B cell (primary cell): Measurements from ENCODE around the gene CARD8. TPM values are rescaled to one million over a fixed set of nuclear protein-coding genes. Genes with fewer than 3 reads are reported as not detected.

Experiments used
- ATAC-seq: fragments of 200-7000 bp; cut with Tn5 transposase; one replicate; pipeline ENCODE4 v1.10.0; 2021; ENCODE audit warnings: low read depth, mild to moderate bottlenecking, moderate number of reproducible peaks, moderate library complexity
- CTCF ChIA-PET: fragments of 350-600 bp; sonication (Branson Sonifier 250); formaldehyde crosslinking; loops from one replicate; lab custom pipeline; 2021; ENCODE audit warnings: antibody characterized with exemption, inconsistent platforms; lab: Charles Lee
- POLR2A ChIA-PET: fragments of 350-600 bp; sonication (Branson Sonifier 250); formaldehyde crosslinking; loops from one replicate; lab custom pipeline; 2021; ENCODE audit warnings: antibody characterized with exemption; lab: Charles Lee
- DNase-seq: peaks from one replicate; pipeline ENCODE4 v3.0.0; 2013
- H2AFZ ChIP-seq: 2 replicates; pipeline ENCODE4 v1.6.1; 2012; ENCODE audit warnings: mild to moderate bottlenecking, low read depth, low read length; ENCODE audit not compliant: insufficient read depth, poor library complexity, severe bottlenecking
- H3K27ac ChIP-seq, 2 donors: 1 replicate in 1 of 2; 2 replicates in 1 of 2; pipeline ENCODE4 v1.5.1; 2012 to 2013; ENCODE audit warnings: low read length in 2 of 2, mild to moderate bottlenecking in 2 of 2, moderate library complexity in 1 of 2
- H3K27me3 ChIP-seq, 4 experiments: fragments of 200-600 bp in 1 of 4; sonication (generic) in 1 of 4; replicated peaks in 1 of 4; 1 replicate in 2 of 4; 2 replicates in 2 of 4; pipeline versions ENCODE4 v1.6.1 to v1.7.0; 2013 to 2016; ENCODE audit warnings: low read length in 3 of 4, mild to moderate bottlenecking in 2 of 4, mixed read lengths in 1 of 4, moderate library complexity in 1 of 4; ENCODE audit not compliant: insufficient read depth in 4 of 4, control insufficient read depth in 3 of 4; ENCODE audit errors: control extremely low read depth in 1 of 4
- H3K36me3 ChIP-seq, 2 experiments: replicated peaks in 1 of 2; 1 replicate in 1 of 2; 2 replicates in 1 of 2; pipeline versions ENCODE4 v1.6.1 to v1.7.1; 2013; ENCODE audit warnings: low read length in 1 of 2; ENCODE audit not compliant: insufficient read depth in 2 of 2, control insufficient read depth in 1 of 2; ENCODE audit errors: control extremely low read depth in 1 of 2, extremely low read depth in 1 of 2
- H3K4me1 ChIP-seq, 2 donors: fragments of 200-600 bp in 1 of 2; sonication (generic) in 1 of 2; 1 replicate in 1 of 2; 2 replicates in 1 of 2; pipeline versions ENCODE4 v1.5.1 to v1.6.1; 2013 to 2017; ENCODE audit warnings: low read length in 2 of 2; ENCODE audit not compliant: control insufficient read depth in 2 of 2, insufficient read depth in 2 of 2
- H3K4me2 ChIP-seq: replicated peaks from 2 replicates; pipeline ENCODE3; 2012; ENCODE audit warnings: mild to moderate bottlenecking, low read depth, low read length; ENCODE audit not compliant: poor library complexity, severe bottlenecking
- H3K4me3 ChIP-seq, 5 experiments: fragments of 200-600 bp in 1 of 5; sonication (generic) in 1 of 5; 1 replicate in 3 of 5; 2 replicates in 2 of 5; pipeline versions ENCODE4 v1.5.1 to v1.7.0; 2011 to 2016; ENCODE audit warnings: low read length in 4 of 5, mild to moderate bottlenecking in 4 of 5, low read depth in 2 of 5, control low read depth in 1 of 5, moderate library complexity in 1 of 5; ENCODE audit not compliant: insufficient read depth in 1 of 5; ENCODE audit errors: control extremely low read depth in 1 of 5, extremely low read depth in 1 of 5
- H3K79me2 ChIP-seq: fragments of 200-600 bp; sonication (generic); one replicate; pipeline ENCODE4 v1.6.0; 2016; ENCODE audit warnings: low read length; ENCODE audit not compliant: control insufficient read depth, insufficient read depth
- H3K9ac ChIP-seq: fragments of 200-600 bp; sonication (generic); 2 replicates; pipeline ENCODE4 v1.6.1; 2017; ENCODE audit warnings: mild to moderate bottlenecking, low read length, moderate library complexity
- H3K9me3 ChIP-seq, 3 donors: one replicate each; pipeline versions ENCODE4 v1.6.1 to v1.7.1; 2013; ENCODE audit warnings: low read length in 2 of 3; ENCODE audit not compliant: control insufficient read depth in 2 of 3, insufficient read depth in 1 of 3; ENCODE audit errors: control extremely low read depth in 1 of 3
- H4K20me1 ChIP-seq: 2 replicates; pipeline ENCODE4 v1.6.0; 2012; ENCODE audit warnings: mild to moderate bottlenecking, low read length; ENCODE audit not compliant: insufficient read depth, control insufficient read depth, poor library complexity, severe bottlenecking
- H3K27ac Mint-ChIP-seq: one replicate; pipeline ENCODE4 v1.8.0; 2021; ENCODE audit warnings: mixed read lengths
- H3K27me3 Mint-ChIP-seq: one replicate; pipeline ENCODE4 v1.8.0; 2021; ENCODE audit warnings: mixed read lengths
- H3K4me1 Mint-ChIP-seq: one replicate; pipeline ENCODE4 v1.8.0; 2021; ENCODE audit warnings: mixed read lengths
- H3K4me3 Mint-ChIP-seq: one replicate; pipeline ENCODE4 v1.8.0; 2021; ENCODE audit warnings: mixed read lengths
- H3K9me3 Mint-ChIP-seq: one replicate; pipeline ENCODE4 v1.8.0; 2022; ENCODE audit warnings: mixed read lengths; ENCODE audit not compliant: insufficient read depth
- CTCF ChIP-seq: fragments of 200-600 bp; IDR thresholded peaks from one replicate; pipeline ENCODE4 v1.8.0; 2022; ENCODE audit warnings: antibody characterized with exemption, mild to moderate bottlenecking
- EZH2 ChIP-seq: IDR thresholded peaks from 2 replicates; pipeline ENCODE4 v1.6.1; 2012; ENCODE audit warnings: borderline replicate concordance, low read depth, mild to moderate bottlenecking, moderate library complexity, low read length; ENCODE audit not compliant: insufficient read depth, poor library complexity, severe bottlenecking
- WGBS: methylation state at CpG from one replicate; pipeline ENCODE4 v1.1.5; 2013; ENCODE audit warnings: missing lambda C conversion rate; ENCODE audit not compliant: insufficient coverage; 5-methylcytosine and 5-hydroxymethylcytosine counted together
- intact Hi-C: fragments of 100-400 bp; cut with micrococcal nuclease; formaldehyde crosslinking; loops from one replicate; pipeline ENCODE4 v1.10.0; 2022
- polyA plus RNA-seq: library from polyadenylated mRNA; depleted of rRNA; stranded (reverse); fragments of >200 nt; gene quantifications from 2 replicates; pipeline ENCODE4 v1.2.3, GENCODE V29; 2012
- total RNA-seq, 2 donors: library from RNA; stranded (reverse); fragments of 120-200 nt in 1 of 2; gene quantifications; 1 replicate in 1 of 2; 2 replicates in 1 of 2; pipeline versions ENCODE4 v1.2.3 to v1.2.4, GENCODE V29; 2013 to 2022

Gene CARD8
- total and polyA plus RNA-seq, 2 donors (not counting 1 experiment from before 2014, with no cell fraction given): 92.0 to 161 TPM

GRCh38 chr19:48237057-48237456, 18.7 kb downstream of the CARD8 start:
- H3K4me1 Mint-ChIP-seq: peaks cover 18% of the 10 kb centered on the region
- DNase-seq: no peak
- no peak overlapping the region for H3K27ac ChIP-seq
- no peaks in the 10 kb centered on the region for H3K9me3 Mint-ChIP-seq
- no peaks in the 10 kb centered on the region for H3K27me3 ChIP-seq
- no peak overlapping the region for H3K4me2 ChIP-seq
- 78% methylated on average over 3 of the region's 3 CpGs for WGBS
- H3K4me1 ChIP-seq: peaks cover 9 to 10% of the 10 kb centered on the region in 2 donors
- H3K36me3 ChIP-seq: peaks cover 6 to 58% of the 10 kb centered on the region in 2 experiments
- peaks cover 10% of the 10 kb centered on the region for H3K79me2 ChIP-seq
- no peak overlapping the region for H3K4me3 Mint-ChIP-seq
- no peak overlapping the region for H3K27ac Mint-ChIP-seq
- ChIA-PET CTCF (no interaction called here), POLR2A (no interaction called here)
- no peak overlapping the region for H3K9ac ChIP-seq
- ATAC-seq: no peak
- H3K9me3 ChIP-seq: no peaks in the 10 kb centered on the region
- intact Hi-C loops: no loop called here
- no peak overlapping the region for H3K4me3 ChIP-seq
- no peaks in the 10 kb centered on the region for H3K27me3 Mint-ChIP-seq
- H4K20me1 ChIP-seq: no peaks in the 10 kb centered on the region
- TF ChIP-seq CTCF: no peak
- TF ChIP-seq EZH2: no peak
- H2AFZ ChIP-seq: no peak overlapping the region

DNA sequence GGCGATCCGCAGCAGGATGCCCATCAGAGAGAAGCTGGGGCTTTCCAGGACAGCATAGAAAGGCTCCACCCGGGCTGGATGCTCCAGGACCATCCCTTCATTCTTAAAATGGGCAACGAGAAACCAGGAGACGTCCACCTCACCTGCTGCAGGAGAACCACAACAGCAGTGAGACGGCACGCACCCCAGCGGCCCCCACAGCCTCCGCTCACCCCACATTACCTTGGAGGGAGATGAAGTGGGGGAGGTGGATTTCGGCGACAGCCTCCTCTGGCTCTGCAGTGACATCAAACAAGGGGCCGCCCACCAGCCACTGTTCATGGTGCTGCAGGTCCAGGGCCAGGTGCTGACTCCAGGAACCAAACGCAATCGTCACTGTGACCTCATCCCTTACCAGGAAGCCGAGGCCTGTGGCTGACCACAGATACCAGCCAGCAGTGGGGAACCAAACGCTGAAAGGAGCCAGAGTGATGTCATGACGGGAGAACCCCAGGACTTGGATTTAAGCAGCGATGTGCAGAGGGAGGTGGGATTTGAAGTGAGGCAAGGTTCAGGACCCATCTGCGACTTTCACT, 25.1 kb downstream of the CARD8 start:
- H3K4me1 Mint-ChIP-seq: no peaks in the 10 kb centered on the region
- H3K4me2 ChIP-seq: no peak overlapping the region
- H3K27me3 Mint-ChIP-seq: no peaks in the 10 kb centered on the region
- CTCF ChIA-PET: interaction anchor here (1.4 kb wide), 1 partner anchor 15 kb away, joined by 3 read pairs; no protein-coding TSS in a partner anchor
- no peaks in the 10 kb centered on the region for H3K9me3 Mint-ChIP-seq
- no peak overlapping the region for H3K4me3 ChIP-seq
- H3K4me3 Mint-ChIP-seq: no peak overlapping the region
- H3K27me3 ChIP-seq: no peaks in the 10 kb centered on the region
- POLR2A ChIA-PET: no interaction called here
- no peak for DNase-seq
- H3K79me2 ChIP-seq: no peaks in the 10 kb centered on the region
- WGBS: 80% methylated on average over 11 of the region's 19 CpGs
- no peaks in the 10 kb centered on the region for H4K20me1 ChIP-seq
- no peak overlapping the region for H3K27ac Mint-ChIP-seq
- intact Hi-C loops: no loop called here
- no peak overlapping the region for H2AFZ ChIP-seq
- no peak overlapping the region for H3K9ac ChIP-seq
- no peak overlapping the region for H3K27ac ChIP-seq
- TF ChIP-seq EZH2 (no peak), CTCF (no peak)
- H3K9me3 ChIP-seq: no peaks in the 10 kb centered on the region
- no peaks in the 10 kb centered on the region for H3K4me1 ChIP-seq
- H3K36me3 ChIP-seq: peaks cover 4 to 68% of the 10 kb centered on the region in 2 experiments
- no peak for ATAC-seq
